Body of pancreas (tissue), 4 donors: Measurements from ENCODE around the gene BTAF1.

ENCODE experiments used
- CTCF ChIP-seq, 7 experiments: fragments of 450-650 bp in 4 of 7; fragments of 200-600 bp in 3 of 7; sonication (generic) in 3 of 7; IDR thresholded peaks; one replicate each; pipeline ENCODE4 v1.5.1; 2016 to 2019; ENCODE audit warnings: antibody characterized with exemption in 7 of 7
- POLR2A ChIP-seq, 3 donors: fragments of 450-650 bp; IDR thresholded peaks; one replicate each; pipeline ENCODE4 v1.6.1; 2016; ENCODE audit warnings: antibody characterized with exemption in 3 of 3, mild to moderate bottlenecking in 2 of 3

- TF ChIP-seq CTCF (IDR thresholded peaks at IDR 0.05): no peak
- TF ChIP-seq POLR2A (IDR thresholded peaks at IDR 0.05): no peak
Observed at GRCh38 chr10:92054807-92055206, 131.2 kb downstream of the BTAF1 start.
